ENCODE data around the gene ARHGAP18.
"Not testable (repeated sequence)": the region's sequence is repeated elsewhere in the genome, so short reads cannot be mapped to it uniquely, and the experiment has no call there.

The ARHGAP18 gene

GRCh38 chr6:129578315-129578714, 131.7 kb downstream of the ARHGAP18 start:
- no peak for DNase-seq (ENCODE audit: low spot score)

DNA sequence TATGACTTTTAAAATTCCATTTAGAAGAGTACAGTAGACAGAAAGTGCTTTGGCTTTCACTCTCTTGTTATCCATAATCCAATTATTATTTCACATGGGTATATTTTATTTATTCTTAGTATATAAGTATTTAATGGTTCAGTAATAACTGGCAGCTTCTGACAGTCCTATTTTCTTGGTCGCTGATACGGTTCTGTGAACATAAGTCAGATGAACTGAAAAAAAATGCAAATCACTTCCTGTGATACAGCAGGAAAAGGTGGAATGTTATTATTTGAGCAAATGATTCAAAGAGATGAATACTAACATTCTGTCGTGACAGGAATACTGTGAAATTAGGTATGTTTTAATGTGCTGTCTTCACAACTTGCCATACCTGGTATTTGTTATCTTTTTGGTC, 132.3 kb downstream of the ARHGAP18 start:
- DNase-seq (ENCODE audit: low spot score) = no peak

DNA sequence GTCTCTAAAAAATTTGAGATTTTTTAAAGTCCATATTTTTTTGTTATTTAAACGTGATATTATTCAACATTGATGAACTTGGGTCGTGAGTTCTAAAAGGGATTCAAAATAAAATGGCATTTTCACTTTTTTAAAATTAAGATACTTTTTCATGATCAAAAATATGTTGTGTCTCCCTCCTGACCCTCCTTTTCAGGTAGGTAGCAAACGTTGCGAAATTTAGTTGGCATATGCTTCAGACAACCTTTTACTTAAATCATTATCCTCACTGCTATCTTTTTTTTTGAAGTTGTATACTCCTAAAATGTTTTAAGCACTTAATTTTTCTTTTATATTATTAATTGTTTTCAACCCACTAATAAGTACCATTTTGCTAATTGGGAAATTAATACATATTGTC, 133.5 kb downstream of the ARHGAP18 start:
- DNase-seq (ENCODE audit: low spot score) = no peak

DNA sequence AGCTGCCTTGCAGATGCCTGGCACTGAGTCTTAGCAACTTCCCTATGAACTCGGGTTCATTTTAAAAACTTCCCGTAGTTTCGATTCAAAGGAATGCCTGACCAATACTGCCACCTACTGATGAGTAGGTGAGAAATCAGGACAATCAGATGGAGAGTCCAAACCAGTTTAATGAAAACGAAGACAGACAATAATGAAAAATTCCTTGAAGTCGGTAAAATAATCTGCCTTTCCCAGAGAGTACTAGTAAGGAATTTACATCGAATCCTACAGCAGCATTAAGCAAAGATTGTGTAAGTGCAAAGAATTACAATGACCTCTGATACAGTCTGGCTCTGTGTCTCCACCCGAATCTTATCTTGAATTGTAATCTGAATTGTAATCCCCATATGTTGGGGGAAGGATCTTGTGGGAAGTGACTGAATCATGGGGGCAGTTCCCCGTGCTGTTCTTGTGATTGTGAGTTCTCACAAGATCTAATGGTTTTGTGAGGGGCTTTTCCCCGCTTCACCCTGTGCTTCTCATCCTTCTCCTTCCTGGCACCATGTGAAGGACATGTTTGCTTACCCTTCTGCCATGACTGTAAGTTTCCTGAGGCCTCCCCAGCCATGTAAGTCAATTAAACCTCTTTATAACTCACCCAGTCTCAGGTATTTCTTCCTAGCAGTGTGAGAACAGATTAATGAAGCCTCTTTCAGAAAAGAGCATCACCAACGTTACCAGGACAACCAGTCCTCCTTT, 134.4 kb downstream of the ARHGAP18 start:
- peak; percentile 51 for DNase-seq (ENCODE audit: low spot score)

GRCh38 chr6:129574605-129575004, 135.4 kb downstream of the ARHGAP18 start:
- DNase-seq (ENCODE audit: low spot score) = not testable (repeated sequence)

GRCh38 chr6:129570929-129571328, 139.0 kb downstream of the ARHGAP18 start:
- not testable (repeated sequence) for DNase-seq (ENCODE audit: low spot score)

DNA sequence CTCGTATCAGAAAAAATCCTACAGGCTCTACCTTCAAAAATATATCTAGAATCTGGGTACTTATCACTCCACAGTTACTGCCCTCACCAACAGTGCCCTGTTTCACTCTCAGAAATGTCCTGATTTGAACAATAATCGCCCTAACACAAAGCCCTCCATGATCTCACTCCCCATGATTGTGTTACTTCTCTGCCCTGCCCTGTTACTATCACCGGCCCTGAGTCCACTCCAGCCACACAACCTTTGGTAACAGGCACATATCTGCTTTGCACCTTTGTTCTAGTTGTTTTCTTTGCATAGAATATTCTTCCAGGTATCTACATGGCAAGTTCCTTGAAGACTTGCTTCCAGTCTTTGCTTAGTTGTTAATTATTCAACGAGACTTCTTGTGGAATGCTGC, 142.0 kb downstream of the ARHGAP18 start:
- no peak for DNase-seq (ENCODE audit: low spot score)

GRCh38 chr6:129567374-129567773, 142.6 kb downstream of the ARHGAP18 start:
- DNase-seq (ENCODE audit: low spot score) = peak; percentile 41

- DNase-seq (ENCODE audit: low spot score) = no peak
Measured at GRCh38 chr6:129565811-129566210, 144.2 kb downstream of the ARHGAP18 start.

DNA sequence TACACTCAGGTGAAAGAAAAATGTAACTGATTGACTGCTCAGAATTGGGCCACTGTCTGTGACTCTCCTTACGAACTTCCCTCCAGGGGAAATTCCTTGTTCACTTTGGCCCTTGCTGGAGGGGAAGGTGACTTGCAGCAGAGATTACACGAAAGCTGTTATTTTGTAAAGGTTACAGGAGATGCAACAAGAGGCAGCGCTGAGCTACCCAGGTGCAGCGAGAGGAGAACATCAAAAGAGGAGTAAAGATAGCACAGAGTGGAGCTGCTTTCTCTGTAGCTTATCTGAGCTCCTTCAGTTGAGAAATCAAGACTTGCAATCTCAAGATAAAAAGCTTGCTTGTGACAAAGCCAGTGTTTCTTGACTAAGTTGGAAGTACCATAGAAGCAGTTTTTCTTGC, 144.6 kb downstream of the ARHGAP18 start:
- no peak for DNase-seq (ENCODE audit: low spot score)

- DNase-seq (ENCODE audit: low spot score) = no peak
Measured at GRCh38 chr6:129558248-129558647, 151.7 kb downstream of the ARHGAP18 start.

DNA sequence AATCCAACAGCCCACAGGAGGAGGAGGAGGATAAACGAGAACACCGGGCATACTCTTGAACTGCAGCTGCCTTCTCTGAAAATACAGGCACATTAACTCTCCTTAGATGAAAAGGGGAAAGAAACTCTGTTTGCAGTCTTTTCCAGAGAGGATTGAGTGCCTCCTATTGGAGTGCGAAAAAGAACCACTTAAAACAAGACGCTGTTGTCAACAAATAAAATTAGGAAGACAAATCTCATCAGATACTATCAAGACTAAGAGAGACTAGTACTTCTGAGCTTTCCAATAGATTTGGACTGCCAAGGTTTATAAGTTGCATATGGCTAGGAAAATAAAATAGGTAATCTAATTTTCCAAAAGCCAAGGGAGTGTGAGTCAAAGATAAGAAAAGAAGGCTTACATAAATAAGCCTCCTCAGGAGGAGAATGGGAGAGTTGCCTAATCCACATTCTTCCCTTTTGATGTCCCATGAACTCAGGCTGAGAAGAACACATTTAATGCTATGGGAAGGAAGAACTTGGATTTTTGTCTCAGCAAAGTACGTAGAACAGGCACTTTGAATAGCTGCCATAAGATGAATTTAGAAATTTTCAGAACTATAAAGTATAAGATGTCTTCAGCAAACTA, 154.7 kb downstream of the ARHGAP18 start:
- no peak for DNase-seq (ENCODE audit: low spot score)

DNA sequence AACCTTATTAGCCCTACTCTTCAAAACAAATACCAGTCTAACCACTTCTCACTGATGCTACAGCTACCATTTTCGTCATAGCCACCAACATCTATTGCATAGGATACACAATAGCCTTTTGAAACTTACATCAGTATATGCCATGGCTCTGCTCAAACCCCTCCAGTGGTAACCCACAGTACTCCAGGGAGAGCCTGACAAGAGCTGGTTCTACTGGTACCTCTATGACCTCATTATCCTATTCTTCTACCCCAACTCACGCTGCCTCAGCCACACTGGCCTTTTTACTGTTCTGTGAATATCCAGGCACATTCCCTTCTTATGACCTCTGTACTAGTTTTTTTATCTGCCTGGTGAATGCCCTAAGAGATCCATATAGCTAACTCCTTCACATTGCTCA, 157.6 kb downstream of the ARHGAP18 start:
- DNase-seq (ENCODE audit: low spot score) = no peak

DNA sequence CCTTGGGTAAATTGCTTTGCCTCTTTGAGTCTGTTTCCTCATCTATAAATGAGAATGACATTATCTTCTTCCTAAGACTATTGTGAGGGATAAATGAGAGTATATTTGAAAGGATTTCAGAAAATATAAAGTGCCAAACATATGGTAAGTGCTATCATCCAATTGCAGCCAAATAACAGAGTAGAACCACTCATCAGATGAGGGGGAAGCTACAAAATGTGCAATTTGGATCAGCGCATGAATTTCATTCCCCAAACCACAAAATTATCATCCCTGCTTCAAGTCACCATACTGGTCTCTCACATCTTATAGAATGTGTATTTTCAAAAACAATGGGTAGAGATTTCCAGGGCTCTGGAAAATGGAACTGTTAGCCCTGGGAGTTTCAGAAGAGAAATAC, 158.5 kb downstream of the ARHGAP18 start:
- no peak for DNase-seq (ENCODE audit: low spot score)

- DNase-seq (ENCODE audit: low spot score) = no peak
Measured at GRCh38 chr6:129546702-129547101, 163.3 kb downstream of the ARHGAP18 start.

DNA sequence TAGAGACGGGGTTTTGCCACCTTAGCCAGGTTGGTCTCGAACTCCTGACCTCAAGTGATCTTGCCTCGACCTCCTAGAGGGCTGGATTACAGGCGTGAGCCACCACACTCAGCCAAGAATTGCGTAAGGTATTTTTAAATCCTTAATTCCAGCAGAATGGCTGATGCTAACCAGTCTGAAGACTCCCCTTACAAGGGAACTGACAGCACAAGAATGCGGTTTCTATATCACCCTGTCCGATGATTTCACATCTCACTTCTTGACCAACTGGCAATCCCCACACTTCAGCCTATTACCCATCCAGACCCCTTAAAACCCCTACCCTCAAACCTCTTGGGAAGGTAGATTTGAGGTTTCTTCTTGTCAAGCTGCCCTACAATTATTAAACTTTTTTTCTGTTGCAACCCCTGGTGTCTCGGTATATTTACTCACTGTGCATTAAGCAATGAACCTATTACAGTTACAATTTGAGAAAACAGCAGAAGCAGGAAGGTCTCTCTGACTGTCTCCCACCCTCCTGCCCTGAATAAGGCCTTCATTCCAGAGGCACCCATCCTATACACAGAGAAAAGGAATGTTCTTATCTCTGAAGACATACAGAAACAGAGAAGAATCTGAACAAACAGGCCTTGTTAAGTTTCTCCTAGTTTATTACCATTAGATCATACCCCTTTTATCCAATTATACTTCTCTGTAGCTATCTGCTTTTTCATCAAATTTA, 164.9 kb downstream of the ARHGAP18 start:
- DNase-seq (ENCODE audit: low spot score) = no peak

DNA sequence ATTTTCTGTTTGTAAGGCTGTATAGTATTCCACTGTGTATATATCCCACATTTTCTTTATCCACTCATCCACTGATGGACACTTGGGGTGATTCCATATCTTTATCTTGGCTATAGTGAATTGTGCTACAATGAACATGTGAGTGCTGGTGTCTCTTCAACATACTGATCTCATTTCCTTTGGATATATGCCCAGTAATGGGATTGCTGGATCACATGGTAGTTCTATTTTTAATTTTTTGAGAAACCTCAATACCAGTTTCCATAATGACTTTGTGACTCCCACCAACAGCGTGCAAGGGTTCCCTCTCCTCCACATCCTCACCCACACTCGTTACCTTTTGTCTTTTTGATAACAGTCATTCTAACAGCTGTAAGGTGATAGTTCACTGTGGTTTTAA, 166.0 kb downstream of the ARHGAP18 start:
- no peak for DNase-seq (ENCODE audit: low spot score)

DNA sequence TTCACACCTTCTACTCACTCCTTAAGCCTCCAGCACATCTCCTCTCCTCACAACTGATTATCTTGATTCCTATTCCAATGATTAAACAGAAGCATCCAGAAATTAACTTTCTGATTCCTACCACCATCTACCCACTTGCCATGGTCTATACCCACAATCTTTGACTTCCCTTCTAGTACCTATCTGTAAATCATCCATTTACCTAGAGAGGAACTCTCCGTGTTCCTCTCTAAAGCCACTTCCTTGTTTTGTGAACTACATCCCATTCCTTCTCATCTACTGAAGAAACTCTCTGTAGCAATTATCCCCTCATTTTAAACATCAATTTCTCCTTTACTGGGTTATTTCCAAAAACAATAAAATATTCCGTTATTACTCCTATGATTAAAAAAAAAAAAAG, 167.3 kb downstream of the ARHGAP18 start:
- no peak for DNase-seq (ENCODE audit: low spot score)

DNA sequence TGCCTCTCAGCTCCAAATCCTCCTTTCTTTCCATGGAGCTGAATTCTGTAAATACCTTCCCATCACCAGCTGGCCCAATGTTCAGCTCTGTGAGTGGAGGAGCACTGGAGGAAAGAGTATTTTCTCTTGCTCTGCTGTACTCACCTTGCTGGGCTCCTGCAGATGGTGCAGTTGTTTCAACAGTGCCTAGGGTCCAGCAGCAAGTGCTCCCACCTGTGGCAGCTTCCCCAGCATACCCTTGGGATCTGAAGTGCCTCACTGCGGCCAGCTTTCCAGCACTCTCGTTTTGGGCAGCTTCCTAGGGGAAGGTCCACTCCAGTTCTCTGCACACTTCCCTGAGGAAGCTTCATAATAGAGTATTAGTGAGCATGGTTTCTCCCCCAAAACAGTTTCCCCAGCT, 170.9 kb downstream of the ARHGAP18 start:
- DNase-seq (ENCODE audit: low spot score) = no peak

DNA sequence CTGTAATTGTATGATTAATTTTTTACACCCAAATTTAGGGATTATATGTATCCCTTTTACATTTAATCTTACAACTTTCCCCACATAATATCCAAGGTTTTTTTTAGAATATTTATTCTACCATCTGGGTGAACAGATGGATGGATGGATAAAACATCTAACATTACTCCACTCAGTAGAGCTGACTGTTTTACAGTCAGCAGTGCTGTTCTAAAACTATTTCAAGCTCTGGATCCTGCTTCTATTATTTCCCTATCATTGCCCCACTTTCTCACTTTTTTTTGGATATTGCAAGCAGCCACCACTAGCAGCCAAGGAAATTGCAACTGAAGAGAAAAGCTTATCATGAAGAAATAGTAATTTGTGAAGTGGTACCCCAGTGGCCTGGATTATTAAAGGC, 173.7 kb downstream of the ARHGAP18 start:
- no peak for DNase-seq (ENCODE audit: low spot score)

- DNase-seq (ENCODE audit: low spot score) = no peak
Measured at GRCh38 chr6:129534926-129535325, 175.1 kb downstream of the ARHGAP18 start.

Measured in iPS-NIHi11 (cell line).